Activated gamma-delta T cell treated with anti-CD3 and anti-CD28 coated beads, Interleukin-2, amount 50 U/mL, for 16 hours (primary cell): ENCODE data around the gene BRD2.
A peak's percentile ranks its signal among the peaks of the same experiment; 100 is the strongest.

Experiments
- DNase-seq: peaks from one replicate; pipeline ENCODE4 v3.0.0-alpha.2; 2020; ENCODE audit warnings: low read depth

The BRD2 gene

DNA sequence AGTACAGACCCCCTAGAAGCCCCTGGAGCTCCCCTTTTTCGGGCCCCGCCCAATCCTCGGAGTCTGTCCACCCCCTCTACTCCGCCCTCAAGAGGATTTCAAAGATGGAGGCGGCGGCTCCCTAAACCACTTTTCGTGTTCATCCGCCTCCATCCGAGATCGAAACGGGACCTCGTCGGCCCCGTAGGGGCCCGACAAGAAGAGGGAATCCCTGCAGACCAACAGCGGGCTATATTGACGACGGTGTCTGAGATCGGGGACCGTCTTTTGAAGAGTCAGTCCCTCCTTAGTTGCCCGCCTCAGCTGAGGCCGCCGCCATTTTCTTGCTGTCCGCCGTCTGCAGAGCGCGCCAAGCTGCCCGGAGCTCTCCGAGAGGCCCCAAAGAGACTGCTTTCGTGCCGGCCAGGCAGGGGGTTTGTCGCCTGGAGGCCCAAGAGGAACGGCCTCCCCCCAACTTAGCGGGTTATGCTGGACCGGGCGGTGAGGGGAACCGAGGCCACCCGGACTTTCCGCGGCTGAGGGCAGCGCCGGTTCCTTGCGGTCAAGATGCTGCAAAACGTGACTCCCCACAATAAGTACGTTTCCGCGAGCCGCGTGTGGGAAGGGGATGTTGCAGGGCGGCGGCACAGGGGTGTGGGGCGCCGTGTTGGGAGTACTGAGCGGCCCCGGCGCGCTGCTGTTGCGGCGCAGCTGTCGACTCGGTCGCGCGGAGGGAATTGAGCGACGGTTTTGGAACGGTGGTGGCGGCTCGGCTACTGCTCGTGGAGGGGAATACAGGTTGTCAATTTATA lies 4.2 kb downstream of the BRD2 start:
- no peak for DNase-seq

GRCh38 chr6:32973144-32974015 lies 5.0 kb downstream of the BRD2 start:
- DNase-seq = peak; percentile 48

GRCh38 chr6:32974016-32974333 lies 5.6 kb downstream of the BRD2 start:
- DNase-seq = no peak

DNA sequence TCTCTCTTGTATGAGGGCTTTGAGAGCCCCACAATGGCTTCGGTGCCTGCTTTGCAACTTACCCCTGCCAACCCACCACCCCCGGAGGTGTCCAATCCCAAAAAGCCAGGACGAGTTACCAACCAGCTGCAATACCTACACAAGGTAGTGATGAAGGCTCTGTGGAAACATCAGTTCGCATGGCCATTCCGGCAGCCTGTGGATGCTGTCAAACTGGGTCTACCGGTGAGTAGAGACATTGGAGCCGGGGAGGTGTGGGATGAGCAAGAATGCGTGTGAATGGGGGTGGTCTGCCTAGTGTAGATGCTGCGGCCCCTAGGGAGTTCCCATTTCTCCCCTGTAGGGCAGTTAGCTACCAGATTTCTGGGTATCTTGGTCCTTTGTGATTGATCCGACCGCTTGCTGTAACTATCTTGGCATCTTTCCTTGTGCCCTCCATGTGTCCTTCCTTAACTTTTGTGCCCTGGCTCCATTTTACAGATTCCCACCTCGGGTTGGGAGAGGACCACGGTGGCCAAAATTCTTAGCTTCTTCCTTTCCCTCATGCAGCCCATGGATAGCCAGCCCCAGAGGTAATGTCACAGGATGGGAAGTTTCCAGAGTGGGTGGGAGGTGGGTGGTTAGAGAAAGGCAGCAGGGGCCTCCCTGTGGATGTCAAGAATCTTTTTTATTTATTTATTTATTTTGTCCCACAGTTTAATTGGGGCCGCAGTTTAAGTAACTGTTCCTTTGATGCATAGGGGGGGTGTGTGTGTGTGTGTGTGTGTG lies 6.3 kb downstream of the BRD2 start:
- DNase-seq = no peak

GRCh38 chr6:32975886-32976285 lies 7.5 kb downstream of the BRD2 start:
- DNase-seq = no peak

DNA sequence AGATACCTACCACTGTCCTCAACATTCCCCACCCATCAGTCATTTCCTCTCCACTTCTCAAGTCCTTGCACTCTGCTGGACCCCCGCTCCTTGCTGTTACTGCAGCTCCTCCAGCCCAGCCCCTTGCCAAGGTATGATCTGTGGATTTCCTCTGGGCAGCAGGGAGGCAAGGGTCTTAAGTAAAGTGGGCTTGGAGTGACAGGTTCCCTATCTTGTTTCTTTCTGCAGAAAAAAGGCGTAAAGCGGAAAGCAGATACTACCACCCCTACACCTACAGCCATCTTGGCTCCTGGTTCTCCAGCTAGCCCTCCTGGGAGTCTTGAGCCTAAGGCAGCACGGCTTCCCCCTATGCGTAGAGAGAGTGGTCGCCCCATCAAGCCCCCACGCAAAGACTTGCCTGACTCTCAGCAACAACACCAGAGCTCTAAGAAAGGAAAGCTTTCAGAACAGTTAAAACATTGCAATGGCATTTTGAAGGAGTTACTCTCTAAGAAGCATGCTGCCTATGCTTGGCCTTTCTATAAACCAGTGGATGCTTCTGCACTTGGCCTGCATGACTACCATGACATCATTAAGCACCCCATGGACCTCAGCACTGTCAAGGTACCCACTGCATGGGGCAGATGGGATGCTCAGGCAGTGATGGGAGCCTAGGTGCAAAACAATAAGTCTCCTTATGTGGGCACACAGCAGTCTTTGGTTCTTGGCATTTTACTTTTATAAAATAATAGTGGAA lies 8.1 kb downstream of the BRD2 start:
- no peak for DNase-seq

DNA sequence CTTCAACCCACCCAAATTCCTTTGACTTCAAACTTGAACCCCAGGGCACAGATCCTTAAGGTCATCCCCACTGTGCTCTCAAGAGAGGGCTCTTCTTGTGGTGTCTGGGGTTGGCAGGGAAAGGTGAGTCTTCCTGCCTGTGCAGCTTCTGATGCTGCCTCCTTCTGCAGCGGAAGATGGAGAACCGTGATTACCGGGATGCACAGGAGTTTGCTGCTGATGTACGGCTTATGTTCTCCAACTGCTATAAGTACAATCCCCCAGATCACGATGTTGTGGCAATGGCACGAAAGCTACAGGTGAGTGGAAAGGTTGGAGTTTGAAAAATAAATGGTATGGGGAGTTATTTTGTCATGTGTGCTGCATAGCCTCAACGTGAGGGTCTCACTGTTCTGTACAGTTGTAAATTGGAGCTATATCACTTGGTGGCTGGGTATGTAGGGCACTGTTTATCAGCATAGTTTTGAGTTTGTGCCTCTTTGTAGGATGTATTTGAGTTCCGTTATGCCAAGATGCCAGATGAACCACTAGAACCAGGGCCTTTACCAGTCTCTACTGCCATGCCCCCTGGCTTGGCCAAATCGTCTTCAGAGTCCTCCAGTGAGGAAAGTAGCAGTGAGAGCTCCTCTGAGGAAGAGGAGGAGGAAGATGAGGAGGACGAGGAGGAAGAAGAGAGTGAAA lies 9.0 kb downstream of the BRD2 start:
- no peak for DNase-seq

- DNase-seq = no peak
Observed at GRCh38 chr6:32977953-32978324, 9.5 kb downstream of the BRD2 start.

- no peak for DNase-seq
Observed at GRCh38 chr6:32979720-32980487, 11.5 kb downstream of the BRD2 start.

DNA sequence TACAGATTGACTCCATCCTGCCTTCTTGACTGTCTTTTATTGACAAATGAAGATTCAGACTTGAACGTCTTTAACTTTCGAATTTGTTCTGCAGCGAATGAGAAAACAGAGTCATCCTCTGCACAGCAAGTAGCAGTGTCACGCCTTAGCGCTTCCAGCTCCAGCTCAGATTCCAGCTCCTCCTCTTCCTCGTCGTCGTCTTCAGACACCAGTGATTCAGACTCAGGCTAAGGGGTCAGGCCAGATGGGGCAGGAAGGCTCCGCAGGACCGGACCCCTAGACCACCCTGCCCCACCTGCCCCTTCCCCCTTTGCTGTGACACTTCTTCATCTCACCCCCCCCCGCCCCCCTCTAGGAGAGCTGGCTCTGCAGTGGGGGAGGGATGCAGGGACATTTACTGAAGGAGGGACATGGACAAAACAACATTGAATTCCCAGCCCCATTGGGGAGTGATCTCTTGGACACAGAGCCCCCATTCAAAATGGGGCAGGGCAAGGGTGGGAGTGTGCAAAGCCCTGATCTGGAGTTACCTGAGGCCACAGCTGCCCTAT lies 12.2 kb downstream of the BRD2 start:
- no peak for DNase-seq

DNA sequence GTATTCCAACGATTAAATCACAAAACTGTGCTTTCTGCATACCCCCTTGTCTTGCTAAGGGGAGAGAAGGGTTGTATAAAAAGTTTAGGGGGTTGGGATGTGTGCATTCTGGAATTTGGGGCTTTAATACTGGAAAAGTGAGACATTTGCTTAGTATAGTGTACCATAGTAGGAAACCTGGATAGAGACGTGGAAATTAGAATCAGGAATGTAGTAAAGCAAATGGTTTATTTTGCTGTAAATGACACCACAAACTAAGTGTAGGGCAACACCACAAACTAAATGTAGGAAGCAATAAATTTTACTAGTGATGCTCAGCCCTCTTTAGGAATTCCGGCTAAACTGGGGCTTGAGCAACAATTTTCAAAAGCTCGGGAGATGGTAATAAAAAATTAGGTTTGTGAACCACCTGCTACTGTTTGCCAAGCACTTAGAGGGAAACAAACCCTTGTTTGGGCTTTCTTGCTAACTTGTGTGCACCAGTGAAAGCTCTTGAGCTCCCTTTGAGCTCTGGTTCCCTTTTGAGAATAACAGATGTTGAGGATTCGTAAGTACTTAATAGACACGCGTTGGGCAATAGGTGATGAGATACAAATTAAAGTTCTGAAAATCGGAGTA lies 13.8 kb downstream of the BRD2 start:
- no peak for DNase-seq

GRCh38 chr6:32982702-32983492 lies 14.5 kb downstream of the BRD2 start:
- DNase-seq = no peak

GRCh38 chr6:32983493-32983848 lies 15.1 kb downstream of the BRD2 start:
- DNase-seq = no peak

GRCh38 chr6:32983964-32984621 lies 15.7 kb downstream of the BRD2 start:
- DNase-seq = no peak

DNA sequence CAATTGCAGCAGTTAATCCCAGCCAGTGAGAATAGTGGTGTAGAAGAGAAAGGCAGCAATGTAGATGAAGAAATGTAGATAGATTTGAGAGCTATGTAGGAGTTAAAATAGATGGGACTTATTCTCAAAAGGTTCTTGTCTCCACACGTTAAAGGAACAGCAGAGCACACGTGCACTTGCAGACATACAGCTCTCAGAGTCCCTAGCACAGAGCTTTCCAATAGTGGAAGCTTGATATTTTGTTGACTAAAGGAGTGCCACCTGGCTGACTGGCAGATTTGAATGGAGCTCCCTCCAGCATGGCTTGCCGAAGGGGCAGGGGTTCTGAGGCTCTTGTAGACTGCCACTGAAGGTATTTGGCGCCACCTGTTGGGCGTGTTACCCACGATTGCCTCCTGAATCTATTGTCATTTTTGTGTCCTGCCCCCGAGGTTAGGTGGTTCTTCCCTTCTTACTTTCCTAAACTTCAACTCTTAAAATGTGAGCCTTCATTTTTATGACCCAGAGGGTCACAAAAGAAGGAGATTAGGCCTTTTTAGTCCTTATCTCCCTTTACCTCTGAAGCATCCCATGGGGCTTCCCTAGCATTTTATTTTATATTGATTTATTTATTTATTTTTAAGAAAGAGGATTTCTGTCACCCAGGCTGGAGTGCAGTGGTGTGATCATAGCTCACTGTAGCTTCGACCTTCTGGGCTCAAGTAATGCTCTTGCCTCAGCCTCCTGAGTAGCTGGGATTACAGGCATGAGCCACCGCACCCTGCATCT lies 16.4 kb downstream of the BRD2 start:
- peak; percentile 87 for DNase-seq

- DNase-seq = no peak
Observed at GRCh38 chr6:32989368-32989767, 21.0 kb downstream of the BRD2 start.

DNA sequence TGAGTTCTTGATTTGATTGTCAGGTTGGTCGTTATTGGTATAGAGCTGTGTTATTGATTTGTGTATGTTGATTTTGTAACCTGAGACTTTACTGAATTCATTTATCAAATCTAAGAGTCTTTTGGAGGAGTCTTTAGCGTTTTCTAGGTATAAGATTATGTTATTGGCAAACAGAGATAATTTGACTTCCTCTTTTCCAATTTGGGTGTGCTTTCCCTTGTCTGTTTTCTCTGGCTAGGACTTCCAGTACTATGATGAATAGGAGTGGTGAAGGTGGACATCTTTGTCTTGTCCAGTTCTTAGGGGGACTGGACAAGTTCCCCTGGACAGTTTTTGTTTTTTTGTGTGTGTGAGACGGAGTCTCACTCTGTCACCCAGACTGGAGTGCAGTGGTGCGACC lies 23.6 kb downstream of the BRD2 start:
- no peak for DNase-seq
